AG08396 (cell line): ENCODE measurements around the gene FIGNL1.

ENCODE experiments used
- DNase-seq: peaks from one replicate; pipeline ENCODE4 v3.0.0; 2012; ENCODE audit warnings: low spot score, mixed read lengths

The FIGNL1 gene

GRCh38 chr7:50397320-50397970 lies 52.7 kb downstream of the FIGNL1 start:
- no peak for DNase-seq

- DNase-seq: no peak
These were observed 53.3 kb downstream of the FIGNL1 start for GRCh38 chr7:50396856-50397255.

- no peak for DNase-seq
These were observed 55.8 kb downstream of the FIGNL1 start for GRCh38 chr7:50394315-50394714.
